Measurements from ENCODE around the gene ST6GALNAC3.

ST6GALNAC3 gene

DNA sequence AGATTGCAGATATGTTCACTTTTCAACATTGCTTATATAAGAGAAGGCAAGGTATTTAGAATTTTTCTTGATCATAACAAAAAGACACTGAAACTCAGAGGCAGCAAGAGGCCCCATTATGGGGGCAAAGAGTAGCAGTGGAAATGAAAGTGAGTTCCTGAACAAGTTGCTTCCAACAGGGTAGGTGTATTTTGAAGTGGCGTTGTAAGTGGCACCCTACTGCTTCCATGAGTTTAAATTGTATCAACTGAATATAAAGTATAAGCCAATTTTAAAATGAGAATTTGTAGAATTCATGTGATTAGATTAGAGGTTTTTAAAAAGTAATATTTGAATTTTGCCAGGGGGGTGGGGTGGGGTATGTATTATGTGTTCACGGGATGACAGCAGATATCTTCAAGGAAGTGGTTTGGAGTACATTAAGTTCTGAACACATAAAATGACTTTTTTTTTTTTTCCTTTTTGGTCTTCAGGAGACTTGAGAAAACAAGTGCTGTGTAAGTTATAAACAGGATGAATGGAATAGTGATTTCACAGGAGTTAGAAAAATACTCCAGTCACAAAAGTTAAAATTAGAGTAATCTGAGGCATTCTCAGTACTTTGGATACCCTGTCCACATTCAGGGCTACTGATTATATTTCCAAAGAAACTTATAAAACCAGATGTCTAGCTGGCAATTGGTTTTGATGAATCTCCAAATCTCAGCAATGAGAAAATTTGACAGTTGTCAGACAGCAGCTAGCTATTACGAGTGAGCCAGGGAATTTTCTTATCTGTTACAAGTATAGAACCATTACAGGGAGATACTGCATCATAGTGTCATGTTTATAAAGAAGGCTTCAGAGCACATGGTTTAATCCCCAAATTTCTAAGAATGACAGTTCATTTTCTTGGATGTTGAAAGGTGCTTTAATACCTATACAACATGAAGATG is 182.0 kb downstream of the ST6GALNAC3 start:
- no peak for DNase-seq

DNA sequence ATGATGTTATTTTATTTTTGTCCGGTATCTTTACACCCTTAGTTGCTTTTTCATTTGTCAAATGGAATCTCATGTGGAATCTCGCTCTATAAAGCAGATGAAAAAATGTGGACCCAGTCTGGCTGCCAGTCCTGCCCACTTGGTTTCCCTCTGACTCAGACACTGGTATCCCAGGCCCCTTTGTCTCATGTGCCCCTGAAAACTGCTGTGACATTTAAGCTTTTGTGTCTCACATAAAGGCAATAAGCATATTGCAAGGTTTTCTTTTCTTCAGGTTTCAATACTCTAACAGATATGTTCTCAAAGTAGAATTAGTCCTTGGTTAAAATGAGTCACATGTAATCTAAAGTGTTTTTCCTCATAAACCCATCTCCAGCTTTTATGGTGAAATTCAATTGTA is 183.3 kb downstream of the ST6GALNAC3 start:
- no peak for DNase-seq

DNA sequence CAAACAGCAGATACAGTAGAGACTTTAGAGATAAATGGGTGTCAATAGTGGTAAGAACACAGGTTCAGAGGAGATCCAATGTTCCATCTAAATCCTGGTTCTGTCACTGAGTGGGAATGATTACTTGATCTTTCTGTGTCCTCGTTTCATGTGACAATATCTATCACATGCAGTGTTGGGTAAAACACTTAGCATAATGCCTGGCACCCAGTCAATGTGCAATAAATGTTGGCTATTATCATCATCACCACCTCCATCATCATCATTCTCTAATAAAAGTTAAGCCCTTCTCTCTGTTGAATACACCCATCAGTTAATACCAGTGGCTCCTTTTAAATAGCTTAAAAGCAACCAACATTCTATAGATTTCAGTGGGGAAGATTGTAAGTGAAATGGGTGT is 184.7 kb downstream of the ST6GALNAC3 start:
- no peak for DNase-seq

DNA sequence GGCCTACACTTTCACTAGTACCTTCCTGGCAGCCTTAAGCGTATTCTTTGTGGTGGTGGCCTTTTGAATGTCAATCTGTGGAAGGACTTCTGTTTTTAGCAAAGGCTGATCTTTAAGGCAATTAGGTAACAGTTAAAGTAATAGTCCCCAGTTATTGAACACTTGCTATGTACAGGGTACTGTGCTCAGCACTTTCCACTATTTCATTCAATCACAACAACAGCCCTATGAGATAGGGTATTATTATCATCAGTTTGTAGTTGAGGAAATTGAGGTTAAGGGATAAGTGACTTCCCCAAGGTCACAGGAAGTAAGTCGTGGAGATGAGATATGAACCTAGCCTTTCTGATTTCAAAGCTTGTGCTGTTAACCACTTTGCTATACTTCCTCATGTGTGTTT is 185.7 kb downstream of the ST6GALNAC3 start:
- no peak for DNase-seq

DNA sequence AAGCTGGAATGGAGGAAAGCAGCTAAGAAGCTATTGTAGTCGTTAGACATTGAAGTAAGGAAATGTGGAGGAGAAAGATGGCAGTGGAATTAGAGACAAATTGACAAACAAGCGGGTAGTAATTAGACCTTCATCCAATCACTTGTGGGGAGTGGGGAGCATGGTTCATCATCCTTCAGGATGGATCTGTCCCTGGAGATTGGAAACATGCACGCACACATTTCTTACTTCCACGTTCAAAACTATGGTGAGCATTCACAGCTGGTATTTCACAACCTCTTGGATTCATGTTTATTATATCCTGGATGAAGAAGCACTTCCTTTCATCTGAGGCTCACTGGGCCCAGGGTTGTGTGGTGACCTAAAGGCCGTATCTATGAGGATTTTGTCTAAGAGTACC is 188.1 kb downstream of the ST6GALNAC3 start:
- DNase-seq, result no peak

DNA sequence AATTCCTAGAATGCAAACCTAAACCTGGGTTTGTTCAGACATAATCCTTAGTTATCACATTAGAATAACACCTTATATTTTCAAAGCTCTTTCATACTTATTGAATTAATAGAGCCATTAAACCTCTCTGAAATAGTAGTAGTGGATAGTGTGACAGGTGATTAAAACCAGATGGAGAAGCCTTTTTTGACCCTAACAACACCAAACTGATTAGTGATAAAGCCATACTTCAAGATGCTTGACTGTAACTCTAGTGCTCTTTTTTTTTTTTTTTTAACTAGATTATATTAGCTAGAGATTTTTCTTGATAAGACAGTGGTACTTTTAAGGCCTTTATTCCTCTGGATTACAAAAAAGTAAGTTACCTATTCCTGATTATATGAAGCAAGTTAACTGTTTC is 190.1 kb downstream of the ST6GALNAC3 start:
- DNase-seq, result no peak

DNA sequence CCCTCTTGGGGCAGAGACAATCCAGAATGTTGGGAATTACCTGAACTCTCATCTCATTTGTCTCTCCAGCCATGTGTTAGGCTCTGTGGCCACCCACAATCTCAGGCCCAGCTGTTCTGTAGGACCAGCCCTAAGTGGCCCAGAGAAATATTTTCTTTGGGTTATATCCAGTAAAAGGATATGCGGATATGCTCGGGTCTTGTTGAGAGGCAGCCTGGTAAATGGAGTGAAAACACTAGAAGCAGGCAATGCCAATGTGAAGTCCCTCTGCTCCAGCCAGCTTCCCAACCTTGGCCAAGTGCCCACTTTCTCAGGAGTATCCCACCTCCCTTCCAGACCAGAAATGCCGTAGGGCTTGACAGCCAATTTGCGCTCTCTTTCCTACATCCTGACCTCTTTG is 192.2 kb downstream of the ST6GALNAC3 start:
- DNase-seq, result no peak

DNA sequence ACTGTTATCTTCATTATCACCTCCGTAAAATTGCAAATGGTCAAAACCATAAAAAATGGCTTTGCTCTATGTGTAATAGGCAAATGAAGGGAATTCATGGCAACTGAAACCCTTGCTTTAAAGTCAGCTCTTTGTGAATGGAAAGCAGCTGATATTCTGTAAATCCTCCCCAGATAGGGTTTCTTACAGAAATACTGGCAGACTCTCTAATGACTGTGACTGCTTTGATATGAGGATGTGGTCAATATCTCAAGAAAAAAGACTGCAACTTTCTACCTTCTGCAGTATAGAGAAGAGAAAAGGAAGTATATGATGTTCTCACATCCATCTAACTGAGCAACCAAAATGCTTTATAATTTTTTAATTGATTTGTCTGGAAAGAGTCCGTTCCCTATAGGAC is 193.1 kb downstream of the ST6GALNAC3 start:
- no peak for DNase-seq

DNA sequence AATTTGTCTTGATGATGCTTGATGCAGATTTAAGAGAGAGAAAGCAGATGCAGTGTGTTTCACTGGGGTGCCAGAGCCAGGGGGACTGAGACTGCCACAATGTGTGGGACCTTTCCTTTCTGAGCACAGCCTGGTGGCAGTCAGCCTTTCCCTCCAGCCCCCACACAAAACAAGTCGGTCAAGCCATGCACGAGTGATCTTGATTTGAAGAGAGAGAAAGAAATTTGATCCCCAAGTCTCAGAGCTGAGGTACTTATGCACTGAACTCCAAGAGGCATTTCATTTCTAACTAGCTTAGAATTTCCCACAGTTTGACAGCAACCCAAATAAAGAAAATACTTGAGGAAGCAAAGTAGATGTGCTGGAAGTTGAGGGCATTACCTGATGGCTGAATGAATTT is 193.8 kb downstream of the ST6GALNAC3 start:
- no peak for DNase-seq

DNA sequence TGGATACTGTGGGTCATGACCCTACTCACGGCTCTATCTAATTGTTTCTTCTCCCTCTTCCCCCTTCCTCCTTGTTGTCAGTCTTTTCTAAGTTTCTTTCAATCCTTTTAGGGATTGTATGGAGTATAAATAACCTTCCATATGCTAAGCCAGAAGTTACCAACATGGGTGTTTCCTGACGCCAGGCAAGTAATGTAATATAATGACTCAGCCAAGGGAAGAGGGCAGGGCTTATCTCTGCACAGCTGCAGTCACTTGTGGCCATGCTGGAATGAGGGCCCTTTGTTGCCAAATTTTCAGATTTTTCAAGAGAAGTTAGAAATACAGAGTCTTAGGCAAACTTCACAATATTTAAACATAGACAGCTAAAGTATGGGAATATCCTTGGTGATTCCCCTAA is 194.6 kb downstream of the ST6GALNAC3 start:
- DNase-seq, result no peak

DNA sequence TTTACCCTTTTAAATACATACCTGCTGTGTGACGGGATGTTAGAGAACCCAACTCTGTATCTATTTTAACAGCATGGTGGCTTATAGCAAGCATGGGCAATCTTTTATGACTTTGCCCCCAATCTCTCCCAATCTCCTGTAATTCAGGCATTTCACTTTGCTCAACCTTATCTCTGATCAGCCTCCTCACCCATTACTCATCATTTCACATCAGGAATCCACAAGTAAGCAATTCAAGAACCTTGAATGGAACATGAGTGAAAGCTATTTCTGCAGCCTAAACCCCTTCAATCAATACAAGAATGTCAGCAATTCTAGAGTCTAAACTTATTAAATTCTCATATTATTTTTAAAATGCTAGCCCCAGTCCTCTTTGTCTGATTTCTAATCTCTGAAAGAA is 199.8 kb downstream of the ST6GALNAC3 start:
- DNase-seq, result no peak

DNA sequence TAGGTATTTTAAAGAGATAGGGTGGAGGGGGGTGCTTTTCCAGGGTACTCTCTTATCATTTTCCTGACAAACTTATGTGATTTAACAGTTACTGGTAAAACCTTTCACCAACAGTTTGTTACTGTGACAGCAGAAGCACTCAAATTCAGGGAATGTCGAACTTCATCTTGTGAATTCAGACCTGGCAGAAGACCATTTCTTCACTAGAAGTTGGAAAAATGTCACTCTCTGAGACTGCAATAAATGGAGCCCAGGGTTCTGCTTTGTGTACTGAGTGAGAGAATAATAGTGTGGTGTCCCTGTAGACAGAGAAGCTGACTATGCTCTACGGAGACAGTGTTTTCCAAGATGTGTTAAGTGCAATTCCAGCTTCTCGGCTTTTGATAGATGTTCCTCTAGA is 200.2 kb downstream of the ST6GALNAC3 start:
- no peak for DNase-seq

DNA sequence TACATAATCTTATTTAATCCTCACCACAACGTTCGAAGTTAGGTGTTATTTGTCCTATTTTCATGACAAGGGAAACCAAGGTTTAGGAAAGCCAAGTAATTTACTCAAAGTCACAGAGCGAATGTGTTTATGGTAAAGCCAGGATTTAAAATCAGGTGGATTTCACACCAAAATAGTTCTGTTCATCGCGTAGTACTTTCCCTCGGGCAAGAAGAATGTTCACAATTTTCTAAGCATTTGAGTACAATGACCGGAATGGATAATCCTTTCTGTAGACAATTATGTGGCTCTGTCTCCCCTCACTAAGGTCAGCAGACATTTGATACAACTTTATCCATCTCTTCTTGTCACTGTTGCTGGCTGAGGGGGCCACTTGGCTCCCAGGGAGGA is 204.2 kb downstream of the ST6GALNAC3 start:
- DNase-seq, result no peak

DNA sequence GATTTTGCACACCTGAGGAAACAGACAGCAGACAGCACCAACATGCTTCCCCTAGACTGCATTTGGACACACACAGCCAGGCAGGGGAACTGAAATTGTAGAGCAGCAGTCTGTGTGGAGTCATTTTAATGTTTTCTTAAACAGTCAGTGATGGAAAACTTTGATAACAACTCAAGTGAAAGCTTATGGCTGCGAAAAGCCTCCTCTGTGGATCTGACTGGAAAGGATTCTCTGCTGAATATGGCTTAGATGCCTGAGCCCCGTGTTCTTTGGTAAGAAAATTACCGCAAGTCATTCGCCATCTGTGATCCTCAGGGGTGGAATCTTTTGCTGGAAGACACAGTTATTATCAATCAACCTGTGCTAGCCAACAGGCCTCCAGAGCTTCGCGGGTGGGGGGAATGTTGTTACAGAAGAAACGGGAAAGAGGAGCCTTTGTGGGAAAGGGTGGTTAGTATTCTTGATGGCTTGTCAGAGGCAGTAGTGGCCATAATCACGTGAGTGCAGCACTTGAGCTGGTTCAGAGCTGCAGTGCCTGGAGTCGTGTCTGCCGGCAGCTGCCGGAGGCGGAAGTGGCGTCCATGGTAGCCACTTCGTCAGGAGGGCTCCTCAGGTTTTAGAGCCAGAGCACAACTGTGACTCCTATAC is 204.7 kb downstream of the ST6GALNAC3 start:
- DNase-seq, result no peak

DNA sequence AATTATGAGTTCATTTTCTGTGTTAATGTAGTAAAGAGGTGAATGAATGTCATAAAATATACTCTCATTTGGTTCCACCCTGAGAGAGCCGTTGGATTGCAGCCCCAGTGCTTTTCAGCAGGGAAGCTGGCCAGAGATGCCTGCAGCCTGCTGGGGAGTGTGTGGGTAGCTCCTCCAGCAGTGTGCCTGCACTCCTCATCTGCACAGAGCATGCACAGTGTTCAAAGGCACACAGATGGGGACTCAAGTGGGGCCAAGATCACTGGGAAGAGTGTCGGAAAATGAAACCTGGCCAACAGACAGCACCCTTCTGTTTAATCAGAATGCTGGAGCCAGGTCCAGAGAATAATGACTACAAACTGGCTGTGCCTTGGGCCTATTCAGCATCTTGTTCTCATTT is 206.8 kb downstream of the ST6GALNAC3 start:
- DNase-seq, result no peak

DNA sequence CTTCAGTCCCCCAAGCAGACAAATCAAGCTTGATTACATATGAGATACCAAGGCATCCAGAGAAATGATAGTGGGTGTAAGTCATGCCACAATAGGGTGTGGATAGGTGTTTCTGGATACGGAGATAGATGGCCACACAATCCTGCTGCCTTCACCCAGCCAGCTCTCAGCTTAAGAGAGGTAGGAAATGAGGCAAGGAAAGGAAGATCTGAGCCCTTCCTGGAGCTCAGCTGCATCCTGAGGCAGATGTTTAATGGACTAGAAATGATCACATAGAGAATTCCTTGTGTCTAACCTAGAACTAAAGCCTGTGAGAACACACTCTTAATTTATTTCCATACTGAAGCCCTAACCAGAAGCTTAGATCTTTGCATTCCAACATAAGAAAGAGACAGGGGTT is 210.3 kb downstream of the ST6GALNAC3 start:
- no peak for DNase-seq

DNA sequence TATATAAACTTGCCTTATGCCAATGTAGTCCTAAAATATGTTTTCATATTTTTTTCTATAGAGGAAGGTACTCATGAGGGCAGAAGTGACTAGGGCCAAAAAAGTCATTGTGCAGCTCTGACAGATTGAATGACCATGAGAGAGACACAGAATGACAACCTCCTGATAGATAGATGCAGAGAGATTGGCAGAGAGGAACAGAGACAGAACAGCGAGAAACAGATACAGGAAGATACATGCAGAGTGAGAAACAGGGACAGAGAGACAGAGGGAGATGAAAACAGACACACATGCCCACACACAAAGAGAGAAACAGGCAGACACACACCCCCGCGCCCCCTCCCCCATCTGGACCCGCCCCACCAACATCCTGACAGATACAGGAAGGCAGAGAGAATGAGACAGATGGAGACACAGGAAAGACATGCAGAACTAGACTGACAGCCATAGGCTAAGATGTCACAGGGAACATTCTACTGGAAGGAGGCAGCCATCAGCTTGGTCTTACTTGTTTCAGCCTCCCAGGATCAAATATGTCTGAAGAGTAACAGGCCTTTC is 211.1 kb downstream of the ST6GALNAC3 start:
- no peak for DNase-seq

DNA sequence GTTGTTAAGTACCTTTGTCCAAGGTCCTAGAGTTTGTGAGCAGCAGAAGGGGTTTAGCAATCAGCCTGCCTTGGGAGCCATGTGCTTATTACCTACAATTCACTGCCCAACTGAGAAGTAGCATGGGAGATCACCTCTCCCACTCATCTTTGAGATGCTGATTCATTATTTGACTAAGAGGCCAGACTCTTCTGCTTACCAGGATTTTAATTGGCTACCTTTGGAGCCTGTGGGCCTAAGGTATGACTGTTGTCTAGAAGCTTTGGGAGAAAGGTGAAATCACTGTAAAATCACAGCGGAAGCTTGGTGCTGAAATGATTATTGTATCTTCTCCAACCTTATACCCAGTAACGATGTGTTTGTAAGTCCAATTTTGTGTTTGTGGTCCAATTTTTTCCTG is 213.4 kb downstream of the ST6GALNAC3 start:
- DNase-seq, result no peak

DNA sequence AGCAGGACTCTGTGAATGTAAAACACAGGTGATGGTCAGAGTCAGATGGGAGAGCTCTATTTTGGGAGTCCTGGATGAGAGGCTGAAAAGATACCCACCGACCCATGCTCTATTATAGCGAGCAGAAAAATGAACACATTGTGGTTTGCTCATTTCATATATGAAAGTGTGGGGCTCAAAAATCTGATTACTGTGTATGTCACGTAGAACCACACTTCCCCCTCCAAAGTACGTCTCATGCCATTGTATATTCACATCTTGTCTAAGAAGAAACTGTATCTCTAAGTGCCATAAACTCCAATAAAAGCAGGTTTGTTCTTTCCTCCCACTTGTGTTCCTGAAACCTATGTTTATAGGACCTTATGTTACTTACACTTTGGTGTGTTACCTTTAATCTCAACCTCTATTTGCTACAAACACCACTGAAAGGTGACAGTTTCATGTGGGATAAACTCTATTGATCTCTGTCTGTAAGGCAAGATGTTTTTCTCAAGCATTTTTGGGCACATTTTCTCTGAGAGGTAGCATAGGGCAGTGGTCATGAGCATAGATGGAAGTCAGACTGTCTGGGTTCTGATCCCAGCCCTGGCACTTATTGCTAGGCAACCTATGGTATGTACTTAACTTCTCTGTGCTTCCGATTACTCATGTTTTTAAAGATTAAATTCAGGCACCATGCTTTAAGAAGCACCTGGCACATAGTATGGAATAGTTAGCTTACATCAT is 214.4 kb downstream of the ST6GALNAC3 start:
- DNase-seq, result no peak

DNA sequence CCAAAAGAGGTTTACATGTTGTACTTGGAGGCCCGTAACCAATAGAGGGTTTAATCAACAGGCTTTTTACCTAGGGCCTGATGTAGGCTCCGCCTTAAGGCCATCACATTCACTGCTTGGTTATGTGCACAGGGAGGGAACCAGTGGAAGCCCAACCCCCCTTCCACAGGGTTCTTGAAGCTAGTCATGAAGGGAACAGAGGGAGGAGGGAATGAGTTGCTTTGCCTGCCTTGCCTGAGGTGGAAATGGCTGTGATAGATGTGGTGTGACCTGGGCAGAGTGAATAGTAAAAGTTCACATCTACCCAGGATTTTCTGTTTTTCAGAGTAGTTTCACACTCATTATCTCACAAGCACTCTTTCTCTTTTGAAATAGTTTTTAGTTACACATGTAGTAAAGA is 215.1 kb downstream of the ST6GALNAC3 start:
- no peak for DNase-seq

DNA sequence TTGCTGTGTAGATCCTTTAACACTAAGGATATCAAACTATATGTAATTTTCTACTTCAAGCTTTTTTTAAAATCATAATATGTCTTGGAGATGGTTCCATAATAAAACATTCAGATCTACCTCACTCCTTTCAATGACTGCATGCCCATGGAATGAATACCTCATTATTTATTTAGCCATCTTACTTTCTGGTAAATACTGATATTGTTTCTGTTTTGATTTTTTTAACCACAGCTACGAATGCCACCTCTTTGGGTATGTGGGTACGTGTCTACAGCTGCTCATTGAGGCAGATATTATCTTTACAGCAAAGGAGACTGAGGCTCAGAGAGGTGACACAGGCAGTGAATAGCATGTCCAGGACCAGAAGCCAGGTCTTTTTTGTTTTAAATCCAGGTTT is 215.7 kb downstream of the ST6GALNAC3 start:
- no peak for DNase-seq

DNA sequence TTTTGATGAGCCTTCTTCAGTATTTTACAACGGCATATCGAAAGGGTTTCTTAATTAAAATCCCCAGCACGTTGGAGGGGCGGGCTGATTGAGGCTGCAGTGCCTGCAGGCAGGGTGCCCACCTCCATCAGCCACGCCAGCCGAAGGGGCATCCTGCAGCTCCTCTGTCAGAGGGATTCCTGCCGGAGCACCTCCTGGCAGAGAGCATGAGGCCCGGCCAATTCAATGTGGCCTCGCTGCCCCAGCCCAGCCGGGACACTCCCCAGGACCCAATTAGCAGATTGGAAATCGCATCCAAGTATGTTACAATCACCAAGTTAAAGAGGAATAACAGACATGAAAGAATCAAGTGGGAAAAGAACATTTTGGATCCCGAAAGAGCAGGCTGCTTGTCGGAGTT is 216.6 kb downstream of the ST6GALNAC3 start:
- no peak for DNase-seq

DNA sequence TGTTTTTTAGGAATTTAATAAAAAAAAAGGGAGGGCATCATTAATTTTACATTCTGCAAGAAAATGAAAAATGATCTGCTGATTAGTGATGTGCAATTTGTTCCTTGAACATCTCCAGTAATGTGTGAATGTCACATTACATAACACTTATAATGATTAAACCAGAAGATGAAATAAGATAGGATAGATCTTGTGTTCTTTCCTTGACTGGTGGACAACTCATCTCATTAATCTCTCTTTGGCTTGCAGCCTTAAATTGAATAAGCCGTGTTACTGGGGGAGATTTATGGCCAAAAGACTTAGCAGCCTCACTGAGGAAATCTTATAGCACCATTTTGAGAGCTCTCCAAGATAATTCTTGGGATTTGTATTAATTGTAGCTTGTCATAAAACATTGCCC is 217.2 kb downstream of the ST6GALNAC3 start:
- no peak for DNase-seq
